Ovary (tissue), 9 donors: ENCODE data around the gene CDHR3. TPM values are rescaled to one million over a fixed set of nuclear protein-coding genes. Genes with fewer than 3 reads are reported as not detected.

ENCODE experiments used
- DNase-seq, 5 donors: peaks; one replicate each; pipeline ENCODE4 v3.0.0-alpha.2; 2019 to 2020
- H3K27ac ChIP-seq, 2 donors: fragments of 200-600 bp; one replicate each; pipeline versions ENCODE4 v1.5.1 to v1.8.0; 2019 to 2022
- H3K27me3 ChIP-seq: fragments of 200-600 bp; one replicate; pipeline ENCODE4 v1.8.0; 2022
- H3K36me3 ChIP-seq: fragments of 200-600 bp; sonication (generic); one replicate; pipeline ENCODE4 v1.5.1; 2019
- H3K4me1 ChIP-seq: one replicate; pipeline ENCODE4 v1.8.1; 2013; ENCODE audit warnings: mild to moderate bottlenecking, moderate library complexity; ENCODE audit not compliant: insufficient read depth
- H3K4me3 ChIP-seq: fragments of 200-600 bp; sonication (generic); one replicate; pipeline ENCODE4 v1.5.1; 2017
- H3K9me3 ChIP-seq, 2 donors: fragments of 200-600 bp in 1 of 2; sonication (generic) in 1 of 2; one replicate each; pipeline versions ENCODE4 v1.5.1 to v1.8.1; 2013 to 2019; ENCODE audit warnings: mild to moderate bottlenecking in 1 of 2, moderate library complexity in 1 of 2
- CTCF ChIP-seq, 3 donors: fragments of 450-650 bp in 2 of 3; fragments of 200-600 bp in 1 of 3; IDR thresholded peaks; one replicate each; pipeline versions ENCODE4 v1.5.1 to v1.8.0; 2016 to 2022; ENCODE audit warnings: antibody characterized with exemption in 3 of 3, mild to moderate bottlenecking in 1 of 3
- EP300 ChIP-seq: sonication (generic); formaldehyde crosslinking; IDR thresholded peaks from one replicate; pipeline ENCODE4 v1.6.1; 2017; ENCODE audit warnings: antibody characterized with exemption
- POLR2A ChIP-seq: fragments of 450-650 bp; IDR thresholded peaks from one replicate; pipeline ENCODE4 v1.6.1; 2017; ENCODE audit warnings: antibody characterized with exemption, mild to moderate bottlenecking, moderate library complexity
- WGBS, 3 donors: extraction: QIAGEN DNeasy Blood & Tissue Kit in 1 of 3; methylation state at CpG; one replicate each; pipeline versions ENCODE4 v1.1.5 to v1.1.7; 2013 to 2017; 5-methylcytosine and 5-hydroxymethylcytosine counted together
- intact Hi-C, 4 donors: fragments of 100-400 bp; cut with DNase I; formaldehyde crosslinking; loops; one replicate each; pipeline versions ENCODE4 v1.11.0 to v1.15.1; 2022 to 2023
- polyA plus RNA-seq, 2 donors: library from polyadenylated mRNA; stranded (reverse); fragments of 200-250 nt in 1 of 2; fragments of 350-450 nt in 1 of 2; fragmentation: Illumina TruSeq in 1 of 2; extraction: RNeasy Lipid Tissue Mini Kit (QIAGEN cat#74804) in 1 of 2; gene quantifications; one replicate each; pipeline ENCODE4 v1.2.3, GENCODE V29; 2013 to 2014
- total RNA-seq, 7 donors: library from RNA; depleted of rRNA in 2 of 7; stranded (reverse); fragments of >200 nt in 2 of 7; fragmentation: NEBNext Ultra II Directional in 3 of 7; extraction: Animal tissue kit (Norgen Biotek cat#: 25700) in 3 of 7; gene quantifications; one replicate each; pipeline versions ENCODE4 v1.1.0 to v1.2.4, GENCODE V29; 2016 to 2023
- donor health status: DM: no; HTN: no; CAD: no; lungs with moderate emphysema.
- donor health status: DM: no; HTN: no; CAD: no.
- donor health status: Bipolar disorder and iron deficiency.
- donor health status: DM: yes; HTN: yes; CAD: no.
- donor health status: DM: no; HTN: no; CAD: no.
- donor health status: DM: yes; HTN: yes; CAD: no.

The CDHR3 gene
- total and polyA plus RNA-seq, 9 donors = 1.8 to 76.4 (median 8.6) TPM

GRCh38 chr7:105987046-105987445, 24.0 kb downstream of the CDHR3 start:
- no peaks in the 10 kb centered on the region for H3K36me3 ChIP-seq
- TF ChIP-seq CTCF (IDR thresholded peaks at IDR 0.05) = no peak
- no peak for TF ChIP-seq POLR2A
- no peak for TF ChIP-seq EP300
- H3K27me3 ChIP-seq = no peaks in the 10 kb centered on the region
- H3K27ac ChIP-seq = no peak overlapping the region
- intact Hi-C loops = no loop called here
- no peaks in the 10 kb centered on the region for H3K9me3 ChIP-seq
- WGBS, 3 donors = 91 to 94% (median 93%) methylated on average over 2 of the region's 2 CpGs
- no peak overlapping the region for H3K4me3 ChIP-seq
- H3K4me1 ChIP-seq = peaks cover 3% of the 10 kb centered on the region
- DNase-seq = no peak

GRCh38 chr7:105988276-105988675, 25.2 kb downstream of the CDHR3 start:
- no peak overlapping the region for H3K27ac ChIP-seq
- H3K27me3 ChIP-seq = no peaks in the 10 kb centered on the region
- TF ChIP-seq EP300 = no peak
- no peak for TF ChIP-seq POLR2A
- peaks cover 3% of the 10 kb centered on the region for H3K4me1 ChIP-seq
- DNase-seq = no peak
- intact Hi-C loops = no loop called here
- H3K9me3 ChIP-seq = no peaks in the 10 kb centered on the region
- H3K4me3 ChIP-seq = no peak overlapping the region
- no peaks in the 10 kb centered on the region for H3K36me3 ChIP-seq
- 84 to 92% (median 90%) methylated on average over 3 of the region's 3 CpGs for WGBS, 3 donors

- H3K4me3 ChIP-seq = no peak overlapping the region
- no peak for DNase-seq
- H3K27ac ChIP-seq = no peak overlapping the region
- WGBS, 3 donors = 37 to 93% (median 84%) methylated on average over 2 of the region's 2 CpGs
- H3K9me3 ChIP-seq = no peaks in the 10 kb centered on the region
- H3K4me1 ChIP-seq = peaks cover 3% of the 10 kb centered on the region
- TF ChIP-seq POLR2A (no peak), CTCF (IDR thresholded peaks at IDR 0.05) (no peak), EP300 (no peak)
- no peaks in the 10 kb centered on the region for H3K36me3 ChIP-seq
- H3K27me3 ChIP-seq = no peaks in the 10 kb centered on the region
- intact Hi-C loops = no loop called here
These were observed 26.1 kb downstream of the CDHR3 start for GRCh38 chr7:105989191-105989590.

GRCh38 chr7:105989686-105990085, 26.6 kb downstream of the CDHR3 start:
- H3K36me3 ChIP-seq = no peaks in the 10 kb centered on the region
- H3K27me3 ChIP-seq = no peaks in the 10 kb centered on the region
- no peaks in the 10 kb centered on the region for H3K9me3 ChIP-seq
- H3K4me1 ChIP-seq = peaks cover 3% of the 10 kb centered on the region
- H3K4me3 ChIP-seq = no peak overlapping the region
- intact Hi-C loops = no loop called here
- no peak for TF ChIP-seq POLR2A
- no peak for TF ChIP-seq CTCF (IDR thresholded peaks at IDR 0.05)
- TF ChIP-seq EP300 = no peak
- H3K27ac ChIP-seq = no peak overlapping the region
- DNase-seq = no peak

GRCh38 chr7:105990141-105990540, 27.1 kb downstream of the CDHR3 start:
- peaks cover 3% of the 10 kb centered on the region for H3K4me1 ChIP-seq
- DNase-seq = no peak
- no peaks in the 10 kb centered on the region for H3K36me3 ChIP-seq
- no peak for TF ChIP-seq EP300
- TF ChIP-seq CTCF (IDR thresholded peaks at IDR 0.05) = no peak
- no peak for TF ChIP-seq POLR2A
- H3K9me3 ChIP-seq = no peaks in the 10 kb centered on the region
- H3K27me3 ChIP-seq = no peaks in the 10 kb centered on the region
- 36 to 51% (median 44%) methylated on average over 7 of the region's 7 CpGs for whole genome bisulfite sequencing, 3 donors
- H3K27ac ChIP-seq = no peak overlapping the region
- intact Hi-C loops = no loop called here
- H3K4me3 ChIP-seq = no peak overlapping the region
